ENCODE data around the gene C1QTNF1. TPM values are rescaled to one million over a fixed set of nuclear protein-coding genes. Genes with fewer than 3 reads are reported as not detected.

The C1QTNF1 gene
- total and polyA plus RNA-seq, 5 experiments from 2014 or later = not detected

DNA sequence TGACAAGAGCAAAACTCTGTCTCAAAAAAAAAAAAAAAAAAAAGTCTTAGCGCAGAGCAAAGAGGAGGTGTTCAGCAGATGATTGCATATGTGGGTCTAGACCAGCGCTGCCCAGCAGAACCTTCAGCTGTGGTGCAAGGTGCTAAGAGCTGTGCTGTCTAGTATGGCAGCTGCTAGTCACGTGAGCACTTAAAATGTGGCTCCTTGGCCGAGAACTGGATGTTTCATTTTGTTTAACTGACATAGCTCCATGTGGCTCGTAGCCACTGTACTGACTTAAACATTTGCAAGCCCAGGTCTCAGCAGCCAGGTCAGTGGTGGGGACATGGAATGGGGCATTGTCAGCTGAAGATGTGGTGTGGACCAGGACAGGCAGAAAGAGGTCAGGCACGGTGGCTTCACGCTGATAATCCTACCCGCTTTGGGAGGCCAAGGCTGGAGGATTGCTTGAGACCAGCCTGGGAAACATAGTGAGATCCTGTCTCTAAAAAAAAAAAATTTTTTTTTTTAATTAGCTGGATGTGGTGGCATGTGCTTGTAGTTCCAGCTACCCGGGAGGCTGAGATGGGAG is 9.2 kb downstream of the C1QTNF1 start:
- Mint-ChIP-seq H3K9me3 (no peaks in the 10 kb centered on the region), H3K4me1 (peaks cover 0 to 3% (median under 1%) of the 10 kb centered on the region in 4 donors), H3K27ac (no peak overlapping the region), H3K4me3 (no peak overlapping the region), H3K36me3 (peaks cover 0 to 2% (median 0%) of the 10 kb centered on the region in 3 donors), H3K27me3 (peaks cover 3 to 30% (median 12%) of the 10 kb centered on the region in 5 donors)
- DNase-seq (peak in 1 of 10 donors; percentile 38), ATAC-seq (no peak)
- POLR2A ChIA-PET = no interaction called here

DNA sequence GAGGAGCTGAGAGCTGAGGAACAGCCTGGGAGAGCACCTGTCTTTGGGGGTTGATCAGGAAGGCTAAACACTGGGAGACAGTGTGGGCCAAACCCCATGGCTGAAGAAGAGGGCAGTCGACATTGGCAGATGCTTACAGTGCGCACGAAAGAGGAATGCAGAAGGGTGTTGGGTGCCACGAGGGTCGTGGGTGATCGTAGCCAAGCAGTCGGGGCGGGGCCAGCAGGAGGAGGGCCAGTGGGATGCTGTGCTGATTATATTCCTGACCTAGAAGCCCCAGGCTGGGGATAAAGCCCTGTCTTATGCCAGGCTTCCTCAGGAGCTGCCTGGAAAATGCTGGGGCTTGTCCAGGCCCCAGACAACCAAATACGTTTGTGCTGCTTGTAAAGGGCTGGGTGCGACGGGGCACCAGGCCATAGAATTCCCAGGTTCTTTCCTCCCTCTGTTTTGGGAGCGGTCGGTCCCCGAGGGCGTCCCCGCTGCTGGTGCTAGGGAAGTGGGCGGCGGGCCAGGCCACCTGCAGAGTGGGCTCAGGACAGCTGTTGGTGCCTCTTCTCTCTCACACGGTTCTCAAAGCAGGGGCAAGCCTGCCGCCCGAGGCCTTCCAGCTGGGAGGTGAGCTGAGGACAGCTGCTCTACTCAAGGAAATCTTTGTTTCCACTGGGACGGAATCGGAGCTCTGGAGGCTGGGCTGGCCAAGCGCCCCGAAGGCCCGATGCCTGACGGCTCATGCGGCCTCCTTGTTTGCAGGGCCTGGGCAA is 10.0 kb downstream of the C1QTNF1 start:
- POLR2A ChIA-PET = no interaction called here

DNA sequence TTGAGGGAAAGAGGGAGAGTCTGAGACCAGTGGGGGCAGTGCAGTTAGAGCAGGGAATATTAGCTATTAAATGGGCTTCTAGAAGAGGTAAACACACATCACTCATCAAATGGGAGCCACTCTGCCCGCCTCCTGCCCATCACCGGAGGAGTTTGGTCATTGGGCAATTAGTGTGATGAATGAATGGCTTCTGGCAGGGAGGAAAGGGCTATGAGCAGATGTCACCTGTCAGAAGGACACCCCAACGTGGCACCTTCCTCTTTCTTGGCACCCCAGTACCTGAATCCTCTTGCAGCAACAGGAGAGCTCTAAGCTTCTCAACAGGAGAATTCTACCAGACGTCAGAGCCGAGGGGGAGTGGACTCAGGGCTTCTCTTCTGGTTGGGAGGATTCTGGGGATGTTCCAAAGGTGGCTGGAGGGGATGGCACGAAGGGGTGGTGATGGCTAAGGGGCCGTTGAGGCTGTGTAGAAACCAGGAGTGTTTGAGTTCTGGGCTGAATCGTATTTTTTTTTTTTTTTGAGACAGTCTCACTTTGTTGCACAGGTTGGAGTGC is 11.0 kb downstream of the C1QTNF1 start:
- peaks cover 3 to 21% (median 10%) of the 10 kb centered on the region in 5 donors for H3K27me3 Mint-ChIP-seq
- ATAC-seq (no peak), DNase-seq (peak in 1 of 10 donors; percentile 19)
- H3K9me3 Mint-ChIP-seq = no peaks in the 10 kb centered on the region
- H3K27ac Mint-ChIP-seq = peak overlapping the region in 1 of 10 donors; percentile 55
- H3K36me3 Mint-ChIP-seq = peaks cover 0 to 2% (median 0%) of the 10 kb centered on the region in 3 donors
- no peak overlapping the region for H3K4me3 Mint-ChIP-seq
- H3K4me1 Mint-ChIP-seq = peaks cover 0 to 3% (median under 1%) of the 10 kb centered on the region in 4 donors
- POLR2A ChIA-PET = no interaction called here

More for the DNA sequence above, 10.0 kb downstream of the C1QTNF1 start:
- Mint-ChIP-seq H3K27ac (no peak overlapping the region), H3K4me1 (peaks cover 0 to 3% (median under 1%) of the 10 kb centered on the region in 4 donors), H3K27me3 (peaks cover 3 to 23% (median 12%) of the 10 kb centered on the region in 5 donors), H3K9me3 (no peaks in the 10 kb centered on the region), H3K4me3 (no peak overlapping the region), H3K36me3 (peaks cover 0 to 2% (median 0%) of the 10 kb centered on the region in 3 donors)
- ATAC-seq (no peak), DNase-seq (peak in 1 of 10 donors; percentile 31)

DNA sequence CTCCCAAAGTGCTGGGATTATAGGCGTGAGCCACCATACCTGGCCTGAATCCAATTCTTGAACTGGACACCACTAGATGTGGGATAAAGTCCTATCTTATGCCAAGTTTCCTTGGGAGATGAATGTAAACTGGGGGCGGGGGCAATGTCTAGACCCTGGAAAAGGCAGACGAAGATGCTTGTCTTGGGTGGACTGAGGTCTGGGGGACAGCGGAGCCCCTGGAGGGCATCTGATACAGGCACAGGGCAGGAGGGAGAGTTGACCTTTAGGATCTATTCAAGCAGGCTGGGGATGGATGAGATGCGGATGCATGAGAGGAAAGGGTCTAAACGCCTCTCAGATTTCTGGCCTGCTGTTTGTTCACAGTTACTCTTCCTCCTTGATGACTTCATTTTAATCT is 11.7 kb downstream of the C1QTNF1 start:
- peak overlapping the region in 1 of 10 donors; percentile 55 for H3K27ac Mint-ChIP-seq
- no peak overlapping the region for H3K4me3 Mint-ChIP-seq
- peaks cover 0 to 2% (median 0%) of the 10 kb centered on the region in 3 donors for H3K36me3 Mint-ChIP-seq
- POLR2A ChIA-PET = no interaction called here
- H3K4me1 Mint-ChIP-seq = peaks cover 0 to 3% (median under 1%) of the 10 kb centered on the region in 4 donors
- H3K27me3 Mint-ChIP-seq = peaks cover 3 to 14% (median 10%) of the 10 kb centered on the region in 5 donors
- no peaks in the 10 kb centered on the region for H3K9me3 Mint-ChIP-seq
- peak in 1 of 10 donors; percentile 3 for DNase-seq
- ATAC-seq = no peak

DNA sequence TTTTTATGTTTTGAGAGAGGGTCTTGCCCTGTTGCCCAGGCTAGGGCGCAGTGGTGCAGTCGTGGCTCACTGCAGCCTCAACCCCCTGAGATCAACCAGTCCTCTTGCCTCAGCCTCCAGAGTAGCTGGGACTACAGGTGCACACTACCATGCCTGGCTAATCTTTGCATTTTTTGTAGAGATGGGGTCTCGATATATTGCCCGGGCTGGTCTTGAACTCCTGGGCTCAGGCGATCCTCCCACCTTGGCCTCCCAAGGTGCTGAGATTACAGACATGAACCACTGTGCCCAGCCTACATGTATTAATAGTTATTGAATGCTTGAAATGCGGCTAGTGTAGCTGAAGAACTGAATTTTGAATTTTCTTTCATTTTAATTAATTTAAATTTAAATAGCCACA is 12.2 kb downstream of the C1QTNF1 start:
- peaks cover 3 to 12% (median 10%) of the 10 kb centered on the region in 5 donors for H3K27me3 Mint-ChIP-seq
- no peak overlapping the region for H3K27ac Mint-ChIP-seq
- H3K9me3 Mint-ChIP-seq = no peaks in the 10 kb centered on the region
- no peak for ATAC-seq
- no peak for DNase-seq
- POLR2A ChIA-PET = no interaction called here
- H3K36me3 Mint-ChIP-seq = peaks cover 0 to 2% (median 0%) of the 10 kb centered on the region in 3 donors
- peaks cover 0 to 3% (median under 1%) of the 10 kb centered on the region in 4 donors for H3K4me1 Mint-ChIP-seq
- H3K4me3 Mint-ChIP-seq = no peak overlapping the region

DNA sequence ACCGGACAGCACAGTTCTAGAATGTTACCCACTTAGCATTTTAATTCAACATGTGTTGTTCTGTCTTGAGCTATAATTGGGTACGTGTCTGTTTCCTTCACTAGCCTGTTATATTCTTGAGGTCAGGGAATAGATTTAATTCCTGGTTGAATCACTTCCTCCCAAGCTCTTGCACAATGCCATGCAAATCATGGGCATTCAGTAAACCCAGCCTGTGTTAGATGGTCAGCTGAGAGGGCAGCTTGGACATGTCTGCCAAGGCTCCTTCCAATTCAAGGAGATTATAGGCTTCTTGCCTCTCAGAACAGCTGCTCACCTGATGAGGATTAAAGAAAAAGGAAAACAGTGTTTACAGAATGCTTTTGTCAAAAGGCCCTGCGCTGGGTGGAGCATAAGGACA is 12.6 kb downstream of the C1QTNF1 start:
- POLR2A ChIA-PET = interaction anchor here (0.8 kb wide), 1 partner anchor 9 kb away, joined by 3 read pairs; no protein-coding TSS in a partner anchor
- Mint-ChIP-seq H3K4me3 (no peak overlapping the region), H3K9me3 (no peaks in the 10 kb centered on the region), H3K36me3 (peaks cover 0 to 2% (median 0%) of the 10 kb centered on the region in 3 donors), H3K27ac (no peak overlapping the region), H3K27me3 (peaks cover 2 to 9% (median 9%) of the 10 kb centered on the region in 5 donors), H3K4me1 (peaks cover 0 to 3% (median under 1%) of the 10 kb centered on the region in 4 donors)
- no peak for DNase-seq
- ATAC-seq = no peak

DNA sequence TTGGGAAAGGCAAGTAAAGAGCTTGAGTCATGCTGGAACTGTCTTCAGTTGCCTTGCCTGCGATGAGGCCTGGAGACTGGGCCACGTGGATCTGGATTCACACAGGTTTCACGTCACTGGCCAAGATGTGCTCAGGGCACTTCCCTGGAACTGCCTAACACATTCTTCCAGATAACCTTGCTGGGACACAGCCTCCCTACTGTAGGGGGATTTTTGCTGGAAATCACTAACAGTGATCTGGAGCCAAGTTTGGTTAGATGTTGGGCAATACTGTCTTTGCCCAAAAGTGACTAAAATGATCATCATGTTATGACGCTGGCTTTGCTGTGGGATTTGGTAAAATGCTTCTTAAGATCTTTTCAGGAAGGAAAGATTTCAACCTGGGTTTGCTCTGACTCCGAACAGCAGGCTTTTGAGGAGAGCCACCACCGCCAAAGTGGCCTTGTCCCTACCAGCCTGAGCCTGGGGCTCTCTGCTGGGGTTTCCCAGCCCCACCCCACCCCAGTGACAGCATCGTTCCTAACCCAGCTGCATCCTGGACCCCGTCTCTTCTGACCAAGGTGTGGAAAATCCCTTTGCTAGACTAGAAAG is 14.7 kb downstream of the C1QTNF1 start:
- Mint-ChIP-seq H3K4me1 (peaks cover 0 to 7% (median 3%) of the 10 kb centered on the region in 4 donors), H3K36me3 (no peaks in the 10 kb centered on the region), H3K4me3 (no peak overlapping the region), H3K27ac (no peak overlapping the region), H3K9me3 (no peaks in the 10 kb centered on the region), H3K27me3 (peaks cover 0 to 7% (median 4%) of the 10 kb centered on the region in 5 donors)
- POLR2A ChIA-PET = no interaction called here
- ATAC-seq (no peak), DNase-seq (peak in 1 of 10 donors; percentile 23)

DNA sequence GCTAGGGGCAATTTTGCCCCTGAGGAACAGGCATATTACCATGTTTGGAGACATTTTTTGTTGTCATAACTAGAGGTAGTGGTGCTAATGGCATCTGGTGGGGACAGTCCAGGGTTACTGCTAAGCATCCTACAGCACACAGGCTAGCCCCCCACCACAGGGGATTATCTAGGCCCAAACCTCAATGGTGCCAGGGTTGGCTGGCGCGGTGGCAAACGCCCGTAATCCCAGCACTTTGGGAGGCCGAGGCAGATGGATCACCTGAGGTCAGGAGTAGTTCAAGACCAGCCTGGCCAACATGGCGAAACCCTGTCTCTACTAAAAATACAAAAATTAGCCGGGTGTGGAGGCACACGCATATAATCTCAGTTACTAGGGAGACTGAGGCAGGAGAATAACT is 15.2 kb downstream of the C1QTNF1 start:
- H3K9me3 Mint-ChIP-seq = no peaks in the 10 kb centered on the region
- peaks cover 0 to 7% (median 3%) of the 10 kb centered on the region in 4 donors for H3K4me1 Mint-ChIP-seq
- POLR2A ChIA-PET = no interaction called here
- H3K27me3 Mint-ChIP-seq = peaks cover 0 to 7% (median 4%) of the 10 kb centered on the region in 5 donors
- H3K27ac Mint-ChIP-seq = no peak overlapping the region
- ATAC-seq (no peak), DNase-seq (peak in 1 of 10 donors; percentile 32)
- no peaks in the 10 kb centered on the region for H3K36me3 Mint-ChIP-seq
- no peak overlapping the region for H3K4me3 Mint-ChIP-seq

DNA sequence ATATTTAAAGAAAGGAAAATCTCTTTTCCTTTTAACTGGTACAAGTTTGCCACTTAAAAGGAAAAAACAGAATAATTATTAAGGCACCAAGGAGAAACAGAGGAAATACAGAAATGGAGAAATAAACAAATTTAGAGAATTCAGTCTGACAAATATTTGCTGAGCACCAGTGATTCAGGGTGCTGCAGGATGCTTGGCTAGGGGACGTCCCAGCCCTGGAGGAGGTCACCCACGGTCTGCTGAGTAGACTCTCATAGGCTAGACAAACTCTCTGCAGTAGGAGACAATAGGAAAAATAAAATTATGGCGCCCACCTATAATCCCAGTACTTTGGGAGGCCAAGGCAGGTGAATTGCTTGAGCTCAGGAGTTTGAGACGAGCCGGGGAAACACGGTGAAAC is 15.9 kb downstream of the C1QTNF1 start:
- Mint-ChIP-seq H3K4me1 (peaks cover 1 to 7% (median 3%) of the 10 kb centered on the region in 4 donors), H3K27me3 (peaks cover 2 to 8% (median 6%) of the 10 kb centered on the region in 5 donors), H3K4me3 (no peak overlapping the region), H3K9me3 (no peaks in the 10 kb centered on the region), H3K36me3 (no peaks in the 10 kb centered on the region), H3K27ac (no peak overlapping the region)
- DNase-seq = peak in 1 of 10 donors; percentile 6
- POLR2A ChIA-PET = no interaction called here
- no peak for ATAC-seq

DNA sequence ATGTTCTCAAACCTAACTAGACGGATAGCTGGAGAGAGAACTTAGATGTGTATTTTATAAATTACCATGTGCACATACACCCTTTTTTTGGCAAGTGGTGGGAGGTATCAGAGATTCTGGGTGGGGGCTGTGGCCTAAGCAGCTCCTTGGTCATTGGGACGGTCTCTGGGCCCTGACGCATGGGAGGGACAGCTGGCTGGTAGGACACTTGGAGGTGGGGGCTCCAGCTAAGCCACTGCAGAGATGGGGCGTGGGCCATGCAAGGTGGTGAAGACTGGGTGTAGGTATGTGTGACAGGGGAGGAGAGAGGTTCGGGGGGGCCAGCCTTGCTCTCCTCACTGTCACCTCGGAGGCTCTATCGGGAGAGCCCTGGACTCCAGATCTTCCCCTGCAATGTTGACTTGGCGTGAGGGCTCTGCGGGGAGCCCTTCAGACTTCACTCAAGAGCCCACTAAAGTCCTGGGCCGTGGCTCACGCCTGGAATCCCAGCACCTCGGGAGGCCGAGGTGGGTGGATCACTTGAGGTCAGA is 17.1 kb downstream of the C1QTNF1 start:
- peaks cover 6 to 19% (median 16%) of the 10 kb centered on the region in 5 donors for H3K27me3 Mint-ChIP-seq
- no peak overlapping the region for H3K27ac Mint-ChIP-seq
- DNase-seq (peak in 1 of 10 donors; percentile 53), ATAC-seq (no peak)
- POLR2A ChIA-PET = interaction anchor here (0.6 kb wide), 1 partner anchor 177 kb away, joined by 4 read pairs; no protein-coding TSS in a partner anchor
- no peak overlapping the region for H3K4me3 Mint-ChIP-seq
- H3K9me3 Mint-ChIP-seq = no peaks in the 10 kb centered on the region
- no peaks in the 10 kb centered on the region for H3K36me3 Mint-ChIP-seq
- H3K4me1 Mint-ChIP-seq = peaks cover 4 to 13% (median 8%) of the 10 kb centered on the region in 4 donors

DNA sequence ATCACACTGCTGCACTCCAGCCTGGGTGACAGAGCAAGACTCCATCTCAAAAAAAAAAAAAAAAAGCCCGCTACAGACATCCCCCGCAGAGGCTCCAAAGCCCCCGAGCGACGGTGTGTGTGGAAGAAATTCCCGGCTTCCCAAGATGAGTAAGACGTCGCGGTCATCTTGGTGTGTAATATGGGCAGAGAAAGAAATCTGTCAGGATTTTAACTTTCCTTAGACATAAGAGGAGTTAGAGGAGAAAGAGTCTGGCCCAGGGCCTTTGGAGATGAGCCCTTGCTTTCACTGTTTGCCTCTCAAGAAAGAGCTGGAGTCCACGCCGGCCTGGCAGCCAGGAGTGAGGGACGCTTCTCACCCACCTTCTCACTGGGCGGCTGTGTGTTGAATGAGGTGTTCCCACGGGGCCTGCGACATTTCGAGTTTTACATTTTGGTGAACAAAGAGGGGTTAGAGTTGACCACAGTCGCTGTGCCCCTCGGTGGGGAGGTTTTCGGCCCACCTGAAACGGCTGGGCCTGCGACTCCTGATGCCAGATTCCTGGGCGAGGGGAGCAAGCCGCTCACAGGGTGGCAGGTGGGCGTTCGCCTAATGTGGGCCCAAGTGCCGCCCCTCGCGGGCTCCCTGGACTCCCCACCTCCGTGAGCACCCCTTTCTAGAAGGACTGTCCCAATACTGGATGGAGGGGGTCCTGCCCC is 17.9 kb downstream of the C1QTNF1 start:
- ATAC-seq (no peak), DNase-seq (peak in 1 of 10 donors; percentile 31)
- no peaks in the 10 kb centered on the region for H3K36me3 Mint-ChIP-seq
- peaks cover 6 to 19% (median 16%) of the 10 kb centered on the region in 5 donors for H3K27me3 Mint-ChIP-seq
- peaks cover 1 to 13% (median 8%) of the 10 kb centered on the region in 4 donors for H3K4me1 Mint-ChIP-seq
- no peak overlapping the region for H3K4me3 Mint-ChIP-seq
- H3K27ac Mint-ChIP-seq = peak overlapping the region in 1 of 10 donors; percentile 51
- POLR2A ChIA-PET = interaction anchor here (0.6 to 0.7 kb wide), 2 partner anchors 71 to 178 kb away, joined by 3 to 4 read pairs; no protein-coding TSS in a partner anchor
- H3K9me3 Mint-ChIP-seq = no peaks in the 10 kb centered on the region

Data from naive thymus-derived CD8-positive, alpha-beta T cell (primary cell).